Neural cell (in vitro differentiated cells): Measurements from ENCODE around the gene OSBPL5. TPM values are rescaled to one million over a fixed set of nuclear protein-coding genes. Genes with fewer than 3 reads are reported as not detected.

ENCODE experiments used
- H2AFZ ChIP-seq: fragments of 200-600, 300-800 bp; sonication (generic), shearing (Covaris generic); 2 replicates; pipeline ENCODE4 v1.6.0; 2014; ENCODE audit warnings: low read depth, mild to moderate bottlenecking, antibody characterized with exemption, low read length, moderate library complexity
- H3F3A ChIP-seq: fragments of 200-600 bp; shearing (Covaris generic); 2 replicates; pipeline ENCODE4 v1.6.1; 2016; ENCODE audit warnings: mild to moderate bottlenecking, moderate library complexity, mixed read lengths, antibody characterized with exemption, low read length; ENCODE audit not compliant: insufficient read depth, poor library complexity, severe bottlenecking
- H3K27ac ChIP-seq: fragments of 200-600, 300-800 bp; sonication (generic), shearing (Covaris generic); 2 replicates; pipeline ENCODE4 v1.5.1; 2014; ENCODE audit warnings: mild to moderate bottlenecking, low read length, moderate library complexity
- H3K27me3 ChIP-seq: fragments of 300-800, 200-600 bp; sonication (generic), shearing (Covaris generic); 2 replicates; pipeline ENCODE4 v1.6.0; 2014; ENCODE audit warnings: mild to moderate bottlenecking, low read depth, low read length, moderate library complexity; ENCODE audit not compliant: insufficient read depth
- H3K36me3 ChIP-seq: fragments of 300-800, 200-600 bp; sonication (generic), shearing (Covaris generic); 2 replicates; pipeline ENCODE4 v1.5.1; 2014; ENCODE audit warnings: mild to moderate bottlenecking, antibody characterized with exemption, low read length, moderate library complexity; ENCODE audit not compliant: insufficient read depth
- H3K4me2 ChIP-seq: fragments of 300-800, 200-600 bp; sonication (generic), shearing (Covaris generic); 2 replicates; pipeline ENCODE4 v1.6.0; 2014; ENCODE audit warnings: mild to moderate bottlenecking, low read length
- H3K4me3 ChIP-seq: fragments of 300-800, 200-600 bp; sonication (generic), shearing (Covaris generic); 2 replicates; pipeline ENCODE4 v1.5.1; 2014; ENCODE audit warnings: mild to moderate bottlenecking, low read length, moderate library complexity
- H3K79me2 ChIP-seq: fragments of 200-600 bp; shearing (Covaris generic); replicated peaks from 2 replicates; pipeline ENCODE4 v1.6.0; 2014; ENCODE audit warnings: mild to moderate bottlenecking, low read length, moderate library complexity; ENCODE audit not compliant: insufficient read depth
- H3K9ac ChIP-seq: fragments of 300-800, 200-600 bp; sonication (generic), shearing (Covaris generic); 2 replicates; pipeline ENCODE4 v1.6.1; 2016; ENCODE audit warnings: mild to moderate bottlenecking, low read length, mixed read lengths
- H3K9me2 ChIP-seq: fragments of 200-600 bp; shearing (Covaris generic); 2 replicates; pipeline ENCODE4 v1.6.1; 2016; ENCODE audit warnings: mild to moderate bottlenecking, low read length, mixed read lengths; ENCODE audit not compliant: insufficient read depth
- H3K9me3 ChIP-seq: fragments of 200-600, 300-800 bp; sonication (generic), shearing (Covaris generic); 2 replicates; pipeline ENCODE4 v1.6.1; 2016; ENCODE audit warnings: mild to moderate bottlenecking, mixed run types, low read length, moderate library complexity, mixed read lengths
- H4K20me1 ChIP-seq: fragments of 200-600 bp; shearing (Covaris generic); 2 replicates; pipeline ENCODE4 v1.6.1; 2016; ENCODE audit warnings: mild to moderate bottlenecking, mixed run types; ENCODE audit not compliant: insufficient read depth
- CTCF ChIP-seq: fragments of 450-650 bp; IDR thresholded peaks from 2 replicates; pipeline ENCODE4 v1.5.1; 2014; ENCODE audit warnings: antibody characterized with exemption, mild to moderate bottlenecking, moderate library complexity; ENCODE audit not compliant: poor library complexity, severe bottlenecking
- EP300 ChIP-seq: fragments of 450-650 bp; conservative IDR thresholded peaks from 2 replicates; pipeline ENCODE4 v1.6.1; 2014; ENCODE audit warnings: antibody characterized with exemption, mild to moderate bottlenecking, moderate library complexity; ENCODE audit not compliant: poor library complexity, severe bottlenecking
- EZH2 ChIP-seq: fragments of 200-600, 300-800 bp; shearing (Covaris generic), sonication (generic); IDR thresholded peaks from 2 replicates; pipeline ENCODE4 v1.6.1; 2014; ENCODE audit warnings: antibody characterized with exemption, low read length, borderline replicate concordance, mild to moderate bottlenecking; ENCODE audit not compliant: insufficient read depth, poor library complexity, severe bottlenecking
- MXI1 ChIP-seq: fragments of 450-650 bp; conservative IDR thresholded peaks from 2 replicates; pipeline ENCODE4 v1.6.1; 2014; ENCODE audit warnings: antibody characterized with exemption, mild to moderate bottlenecking; ENCODE audit not compliant: poor library complexity, severe bottlenecking
- POLR2AphosphoS5 ChIP-seq: IDR thresholded peaks from 2 replicates; pipeline ENCODE4 v1.6.1; 2012
- RAD21 ChIP-seq: fragments of 450-650 bp; conservative IDR thresholded peaks from 2 replicates; pipeline ENCODE4 v1.6.1; 2014; ENCODE audit warnings: antibody characterized with exemption, mild to moderate bottlenecking, moderate library complexity
- REST ChIP-seq: IDR thresholded peaks from 2 replicates; pipeline ENCODE4 v1.6.1; 2012; ENCODE audit warnings: borderline replicate concordance
- SMC3 ChIP-seq: fragments of 450-650 bp; conservative IDR thresholded peaks from 2 replicates; pipeline ENCODE4 v1.6.1; 2014; ENCODE audit warnings: antibody characterized with exemption, mild to moderate bottlenecking, moderate library complexity; ENCODE audit not compliant: poor library complexity
- TAF1 ChIP-seq: IDR thresholded peaks from 2 replicates; pipeline ENCODE4 v1.6.1; 2012; ENCODE audit warnings: low read depth
- polyA plus RNA-seq: library from polyadenylated mRNA; depleted of rRNA; stranded (reverse); fragments of >200 nt; gene quantifications from 2 replicates; pipeline ENCODE4 v1.2.3, GENCODE V29; 2014

The OSBPL5 gene
- polyA plus RNA-seq, 1 donor from 2014 or later = 49.1 TPM

DNA sequence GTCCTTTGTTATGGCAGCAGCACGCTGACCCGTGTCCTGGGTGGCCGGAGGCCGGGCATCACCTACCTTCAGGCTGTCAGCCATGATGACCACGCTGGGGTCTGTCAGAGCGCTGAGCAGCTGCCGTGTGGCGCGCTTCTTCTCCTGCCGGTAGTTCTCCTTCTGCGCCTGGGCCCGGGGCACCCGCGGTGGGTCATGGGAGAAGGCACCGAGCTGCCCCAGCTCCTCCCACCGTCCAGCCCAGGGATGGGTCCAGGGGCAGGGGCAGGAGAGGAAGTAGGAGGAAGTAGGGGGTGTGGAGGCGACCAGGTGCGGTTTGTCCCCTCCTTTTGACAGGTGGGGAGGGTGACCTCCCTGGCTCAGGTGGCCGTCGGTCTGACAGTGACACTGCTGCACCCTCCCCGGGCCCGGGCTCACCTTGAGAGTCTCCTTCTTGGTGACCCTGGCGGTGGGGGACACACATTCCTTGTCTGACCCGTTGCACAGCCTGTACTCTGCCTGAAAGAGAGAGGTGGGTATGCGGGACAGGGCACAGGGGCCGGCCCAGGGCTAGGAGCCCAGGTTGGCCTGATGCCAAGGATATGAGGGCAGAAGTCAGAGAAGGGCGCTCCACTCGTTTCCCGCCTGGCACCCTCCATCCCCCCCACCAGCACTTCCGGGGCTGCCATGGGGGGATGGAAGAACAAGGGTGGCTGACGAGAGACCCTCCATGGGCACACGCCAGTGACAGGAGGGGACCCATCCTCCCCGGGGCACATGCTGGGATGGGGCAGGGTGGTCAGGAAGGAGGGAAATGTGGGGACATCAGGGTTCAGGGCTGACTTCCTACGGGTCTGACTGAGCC, 43.0 kb downstream of the OSBPL5 start:
- Histone ChIP-seq H3K27me3 (no peaks in the 10 kb centered on the region), H3K9me3 (no peaks in the 10 kb centered on the region), H3K9ac (no peak overlapping the region), H3K36me3 (no peaks in the 10 kb centered on the region), H4K20me1 (no peaks in the 10 kb centered on the region), H3K79me2 (no peaks in the 10 kb centered on the region), H3K9me2 (no peaks in the 10 kb centered on the region), H3K4me2 (no peak overlapping the region), H3K27ac (no peak overlapping the region), H3F3A (no peaks in the 10 kb centered on the region), H3K4me3 (no peak overlapping the region), H2AFZ (no peak overlapping the region)
- TF ChIP-seq CTCF (no peak), REST (no peak), EP300 (no peak), SMC3 (no peak), MXI1 (no peak), POLR2AphosphoS5 (no peak), TAF1 (no peak), EZH2 (no peak), RAD21 (no peak)

GRCh38 chr11:3121416-3121815, 43.7 kb downstream of the OSBPL5 start:
- H3K9ac ChIP-seq = no peak overlapping the region
- H3K4me3 ChIP-seq = no peak overlapping the region
- no peaks in the 10 kb centered on the region for H3K9me3 ChIP-seq
- H3F3A ChIP-seq = no peaks in the 10 kb centered on the region
- no peak overlapping the region for H2AFZ ChIP-seq
- no peak overlapping the region for H3K4me2 ChIP-seq
- no peaks in the 10 kb centered on the region for H3K27me3 ChIP-seq
- TF ChIP-seq RAD21 (no peak), EP300 (no peak), POLR2AphosphoS5 (no peak), SMC3 (no peak), TAF1 (no peak), REST (no peak), EZH2 (no peak), CTCF (no peak), MXI1 (no peak)
- no peaks in the 10 kb centered on the region for H3K36me3 ChIP-seq
- H4K20me1 ChIP-seq = no peaks in the 10 kb centered on the region
- H3K27ac ChIP-seq = no peak overlapping the region
- no peaks in the 10 kb centered on the region for H3K79me2 ChIP-seq
- no peaks in the 10 kb centered on the region for H3K9me2 ChIP-seq
